Calu3 (cell line): ENCODE data around the gene RIBC2. TPM values are rescaled to one million over a fixed set of nuclear protein-coding genes. Genes with fewer than 3 reads are reported as not detected.
A peak's percentile ranks its signal among the peaks of the same experiment; 100 is the strongest.
"Not testable (repeated sequence)": the region's sequence is repeated elsewhere in the genome, so short reads cannot be mapped to it uniquely, and the experiment has no call there.

ENCODE experiments used
- BruUV-seq: library from RNA; stranded (reverse); fragments of 400-500 nt; replicated peaks from 2 replicates; lab custom pipeline; 2021; lab: Mats Ljungman, UMichigan
- CTCF ChIA-PET: fragments of 300-600 bp; sonication (Branson Sonifier 250); formaldehyde crosslinking; loops from one replicate; lab custom pipeline; 2022; ENCODE audit warnings: antibody characterized with exemption; lab: Charles Lee
- DNase-seq: peaks from one replicate; pipeline ENCODE4 v3.0.0; 2022
- H3K27ac Mint-ChIP-seq: one replicate; pipeline ENCODE4 v1.8.0; 2022; ENCODE audit warnings: mixed read lengths; ENCODE audit not compliant: unreplicated experiment
- H3K27me3 Mint-ChIP-seq: one replicate; pipeline ENCODE4 v1.8.0; 2022; ENCODE audit warnings: mixed read lengths; ENCODE audit not compliant: unreplicated experiment
- H3K36me3 Mint-ChIP-seq: one replicate; pipeline ENCODE4 v1.8.0; 2022; ENCODE audit warnings: mild to moderate bottlenecking, moderate library complexity, mixed read lengths; ENCODE audit not compliant: insufficient read depth, unreplicated experiment
- H3K4me1 Mint-ChIP-seq: one replicate; pipeline ENCODE4 v1.8.0; 2022; ENCODE audit warnings: mild to moderate bottlenecking, low read depth, mixed read lengths; ENCODE audit not compliant: unreplicated experiment
- H3K4me3 Mint-ChIP-seq: one replicate; pipeline ENCODE4 v1.8.0; 2022; ENCODE audit warnings: mild to moderate bottlenecking, low read depth, moderate library complexity, mixed read lengths; ENCODE audit not compliant: unreplicated experiment
- H3K9me3 Mint-ChIP-seq: one replicate; pipeline ENCODE4 v1.8.0; 2022; ENCODE audit warnings: low read depth, mixed read lengths; ENCODE audit not compliant: unreplicated experiment
- CTCF ChIP-seq: fragments of 200-600 bp; IDR thresholded peaks from one replicate; pipeline ENCODE4 v1.8.0; 2022; ENCODE audit warnings: antibody characterized with exemption; ENCODE audit not compliant: unreplicated experiment
- intact Hi-C: fragments of 100-400 bp; cut with micrococcal nuclease; formaldehyde crosslinking; loops from one replicate; pipeline ENCODE4 v1.10.0; 2022; ENCODE audit not compliant: unreplicated experiment
- total RNA-seq: library from RNA; stranded (reverse); gene quantifications from 2 replicates; pipeline ENCODE4 v1.2.3, GENCODE V29; 2022

The RIBC2 gene
- total RNA-seq, 1 experiment from 2014 or later = 4.5 TPM

DNA sequence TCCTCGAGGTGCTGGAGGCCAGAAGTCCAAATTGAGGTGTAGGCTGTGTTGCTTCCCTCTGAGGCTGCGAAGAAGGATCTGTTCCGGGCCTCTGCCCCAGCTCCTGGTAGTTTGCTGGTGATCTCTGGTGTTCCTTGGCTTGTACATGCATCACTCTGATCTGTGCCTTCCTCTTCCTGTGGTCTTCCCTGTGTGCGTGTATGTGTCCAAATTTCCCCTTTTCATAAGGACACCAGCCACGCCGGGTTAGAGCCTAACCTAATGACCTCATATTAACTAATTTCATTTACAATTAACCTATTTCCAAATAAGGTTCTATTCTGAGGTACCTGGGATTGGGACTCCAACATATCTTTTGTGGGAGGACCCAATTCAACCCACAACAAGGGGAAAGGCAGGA, 21.5 kb downstream of the RIBC2 start:
- TF ChIP-seq CTCF = no peak
- no peak for DNase-seq
- no peak overlapping the region for H3K27ac Mint-ChIP-seq
- H3K9me3 Mint-ChIP-seq = no peaks in the 10 kb centered on the region
- intact Hi-C loops = loop anchor here (1.0 kb wide), 1 partner anchor 166 kb away; no protein-coding TSS in a partner anchor
- no peaks in the 10 kb centered on the region for H3K36me3 Mint-ChIP-seq
- CTCF ChIA-PET = no interaction called here
- H3K4me3 Mint-ChIP-seq = no peak overlapping the region
- no TSS peak for BruUV-seq
- H3K27me3 Mint-ChIP-seq = no peaks in the 10 kb centered on the region
- peaks cover 10% of the 10 kb centered on the region for H3K4me1 Mint-ChIP-seq

DNA sequence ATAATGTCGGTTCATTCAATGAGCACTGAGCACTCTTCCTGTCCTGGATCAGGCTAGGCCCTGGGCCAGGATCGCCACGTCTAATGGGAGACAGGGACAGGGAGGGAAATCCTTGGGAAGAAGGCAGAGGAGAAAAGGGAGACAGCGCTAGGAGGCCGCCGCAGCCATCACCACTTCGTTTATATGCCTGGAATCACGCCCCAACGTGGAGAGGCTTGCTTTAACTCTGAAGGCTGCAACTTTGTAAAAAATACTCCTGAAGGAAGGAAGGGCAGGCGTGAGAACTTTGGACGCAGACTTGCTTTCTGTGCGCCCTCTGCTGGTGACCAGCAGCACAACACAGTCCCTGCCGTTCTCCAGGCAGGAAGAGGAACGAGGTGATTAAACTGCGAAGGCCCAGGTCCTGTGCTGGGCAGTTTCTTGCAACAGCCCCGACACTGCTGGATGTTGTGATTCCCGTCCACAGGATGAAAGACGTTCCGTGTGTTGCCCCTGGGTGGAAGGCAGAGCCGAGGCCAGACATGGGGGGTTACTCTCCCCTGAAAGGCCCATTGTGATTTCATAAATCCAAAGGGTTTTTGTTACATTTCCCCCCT, 22.1 kb downstream of the RIBC2 start:
- Mint-ChIP-seq H3K36me3 (no peaks in the 10 kb centered on the region), H3K27me3 (no peaks in the 10 kb centered on the region), H3K4me3 (no peak overlapping the region), H3K9me3 (no peaks in the 10 kb centered on the region), H3K27ac (no peak overlapping the region), H3K4me1 (peaks cover 13% of the 10 kb centered on the region)
- BruUV-seq = no TSS peak
- CTCF ChIA-PET = no interaction called here
- peak; percentile 93 for TF ChIP-seq CTCF
- intact Hi-C loops = loop anchor here (1.0 kb wide), 1 partner anchor 166 kb away; no protein-coding TSS in a partner anchor
- peak; percentile 87 for DNase-seq

GRCh38 chr22:45436871-45437517, 23.5 kb downstream of the RIBC2 start:
- H3K9me3 Mint-ChIP-seq, DNase-seq, intact Hi-C loops, H3K27me3 Mint-ChIP-seq, H3K27ac Mint-ChIP-seq, BruUV-seq, H3K36me3 Mint-ChIP-seq, H3K4me3 Mint-ChIP-seq: not testable (repeated sequence)
- H3K4me1 Mint-ChIP-seq = peaks cover 23% of the 10 kb centered on the region
- CTCF ChIA-PET = interaction anchor here (0.6 to 1.0 kb wide), 3 partner anchors 13 to 185 kb away, joined by 4 to 5 read pairs (median 4); no protein-coding TSS in a partner anchor

- no peak for TF ChIP-seq CTCF
- no peak for DNase-seq
- no peaks in the 10 kb centered on the region for H3K36me3 Mint-ChIP-seq
- H3K27me3 Mint-ChIP-seq = no peaks in the 10 kb centered on the region
- H3K9me3 Mint-ChIP-seq = no peaks in the 10 kb centered on the region
- no peak overlapping the region for H3K27ac Mint-ChIP-seq
- H3K4me1 Mint-ChIP-seq = peaks cover 23% of the 10 kb centered on the region
- BruUV-seq = no TSS peak
- no peak overlapping the region for H3K4me3 Mint-ChIP-seq
- CTCF ChIA-PET = interaction anchor here (0.7 kb wide), 1 partner anchor 9 kb away, joined by 3 read pairs; no protein-coding TSS in a partner anchor
- intact Hi-C loops = no loop called here
Measured at GRCh38 chr22:45438336-45438735, 24.8 kb downstream of the RIBC2 start.

- not testable (repeated sequence) for H3K27me3 Mint-ChIP-seq, H3K36me3 Mint-ChIP-seq, BruUV-seq, DNase-seq, H3K9me3 Mint-ChIP-seq, H3K27ac Mint-ChIP-seq
- peak overlapping the region; percentile 20 for H3K4me3 Mint-ChIP-seq
- intact Hi-C loops = loop anchor here (1.0 kb wide), 1 partner anchor 113 kb away; no protein-coding TSS in a partner anchor
- CTCF ChIA-PET = interaction anchor here (0.6 to 1.6 kb wide), 7 partner anchors 7 to 453 kb away, joined by 3 to 10 read pairs (median 4); no protein-coding TSS in a partner anchor
- peaks cover 14% of the 10 kb centered on the region for H3K4me1 Mint-ChIP-seq
Measured at GRCh38 chr22:45440688-45441087, 27.2 kb downstream of the RIBC2 start.
